Keratinocyte (primary cell): Measurements from ENCODE around the gene CALM1.

Experiments
- CTCF ChIP-seq, 3 experiments: IDR thresholded peaks in 1 of 3; conservative IDR thresholded peaks in 1 of 3; optimal IDR thresholded peaks in 1 of 3; 2 replicates in 2 of 3; 3 replicates in 1 of 3; pipeline versions ENCODE3 to v1.5.1; 2011; ENCODE audit warnings: low read length in 3 of 3, mild to moderate bottlenecking in 3 of 3, moderate library complexity in 2 of 3, control low read depth in 1 of 3, inconsistent platforms in 1 of 3; ENCODE audit not compliant: insufficient read depth in 2 of 3; ENCODE audit errors: extremely low read depth in 1 of 3
- EZH2 ChIP-seq: IDR thresholded peaks from one replicate; pipeline ENCODE4 v1.6.1; 2012; ENCODE audit warnings: inconsistent platforms, mild to moderate bottlenecking, low read length, moderate library complexity

GRCh38 chr14:90449411-90449810 is 52.6 kb downstream of the CALM1 start:
- TF ChIP-seq CTCF (optimal IDR thresholded peaks at IDR 0.05 in 1 of 3, IDR thresholded peaks at IDR 0.05 in 1 of 3, conservative IDR thresholded peaks at IDR 0.05 in 1 of 3; ENCODE audit: extremely low read depth in 1 of 3, insufficient read depth in 2 of 3, low read length in 3 of 3) = no peak
- TF ChIP-seq EZH2 = no peak
